CD4-positive, alpha-beta T cell (primary cell): ENCODE measurements around the gene WFDC5. TPM values are rescaled to one million over a fixed set of nuclear protein-coding genes. Genes with fewer than 3 reads are reported as not detected.
"Not testable (repeated sequence)": the region's sequence is repeated elsewhere in the genome, so short reads cannot be mapped to it uniquely, and the experiment has no call there.

Experiments
- ATAC-seq: fragments of 200-7000 bp; cut with Tn5 transposase; one replicate; pipeline ENCODE4 v1.10.0; 2022; ENCODE audit warnings: mild to moderate bottlenecking; ENCODE audit not compliant: poor library complexity
- CTCF ChIA-PET: fragments of 350-600 bp; sonication (Branson Sonifier 250); formaldehyde crosslinking; loops from one replicate; lab custom pipeline; 2021; ENCODE audit warnings: antibody characterized with exemption, inconsistent platforms; lab: Charles Lee
- POLR2A ChIA-PET: fragments of 350-600 bp; sonication (Branson Sonifier 250); formaldehyde crosslinking; loops from one replicate; lab custom pipeline; 2021; ENCODE audit warnings: antibody characterized with exemption, inconsistent platforms; lab: Charles Lee
- DNase-seq, 14 experiments: peaks; one replicate each; pipeline ENCODE4 v3.0.0-alpha.2; 2013 to 2020; ENCODE audit warnings: mixed read lengths in 2 of 14
- H3K27ac ChIP-seq, 2 donors: one replicate each; pipeline versions ENCODE4 v1.5.1 to v1.7.0; 2013; ENCODE audit warnings: low read length in 2 of 2, low read depth in 1 of 2, mild to moderate bottlenecking in 1 of 2
- H3K27me3 ChIP-seq, 2 experiments: 1 replicate in 1 of 2; 2 replicates in 1 of 2; pipeline versions ENCODE4 v1.6.1 to v1.7.0; 2013; ENCODE audit warnings: low read length in 2 of 2, control low read depth in 1 of 2, mild to moderate bottlenecking in 1 of 2, moderate library complexity in 1 of 2; ENCODE audit not compliant: insufficient read depth in 2 of 2, control insufficient read depth in 1 of 2
- H3K36me3 ChIP-seq: one replicate; pipeline ENCODE4 v1.6.1; 2013; ENCODE audit warnings: low read length, control low read depth; ENCODE audit not compliant: insufficient read depth
- H3K4me1 ChIP-seq: one replicate; pipeline ENCODE4 v1.6.1; 2013; ENCODE audit warnings: low read length, control low read depth; ENCODE audit not compliant: insufficient read depth
- H3K4me3 ChIP-seq: one replicate; pipeline ENCODE4 v1.5.1; 2013; ENCODE audit warnings: mild to moderate bottlenecking, low read length, moderate library complexity
- H3K9me3 ChIP-seq, 2 experiments: 1 replicate in 1 of 2; 2 replicates in 1 of 2; pipeline versions ENCODE4 v1.6.1 to v1.7.0; 2013; ENCODE audit warnings: low read length in 2 of 2, mild to moderate bottlenecking in 2 of 2, control low read depth in 1 of 2, moderate library complexity in 1 of 2; ENCODE audit not compliant: control insufficient read depth in 1 of 2, insufficient read depth in 1 of 2
- H3K27ac Mint-ChIP-seq: one replicate; pipeline ENCODE4 v1.8.0; 2020; ENCODE audit warnings: mixed read lengths
- H3K27me3 Mint-ChIP-seq: one replicate; pipeline ENCODE4 v1.8.0; 2021; ENCODE audit warnings: mixed read lengths
- H3K36me3 Mint-ChIP-seq: one replicate; pipeline ENCODE4 v1.8.0; 2021; ENCODE audit warnings: low read depth, mixed read lengths
- H3K4me1 Mint-ChIP-seq: one replicate; pipeline ENCODE4 v1.8.0; 2021; ENCODE audit warnings: low read depth, mixed read lengths
- H3K4me3 Mint-ChIP-seq: one replicate; pipeline ENCODE4 v1.8.0; 2020; ENCODE audit warnings: mild to moderate bottlenecking, mixed read lengths
- H3K9me3 Mint-ChIP-seq: one replicate; pipeline ENCODE4 v1.8.0; 2020; ENCODE audit warnings: mixed read lengths
- CTCF ChIP-seq: fragments of 200-600 bp; IDR thresholded peaks from one replicate; pipeline ENCODE4 v1.8.0; 2022; ENCODE audit warnings: antibody characterized with exemption, mild to moderate bottlenecking
- intact Hi-C, 2 experiments: fragments of 100-400 bp; cut with DNase I in 1 of 2; cut with micrococcal nuclease in 1 of 2; formaldehyde crosslinking; loops; one replicate each; pipeline versions ENCODE4 v1.15.1 to v1.9.0; 2023 to 2025; cut with DNase I, micrococcal nuclease
- total RNA-seq, 174 experiments: library from RNA in 2 of 174; stranded (reverse) in 2 of 174; gene quantifications; one replicate each; pipeline ENCODE4 v1.2.3 and lab custom pipeline; 2021 to 2026

Gene WFDC5
- total RNA-seq, 2 experiments from 2014 or later: not detected

- POLR2A ChIA-PET: no interaction called here
- peaks cover 50% of the 10 kb centered on the region for H3K36me3 ChIP-seq
- peak overlapping the region; percentile 73 for H3K27ac Mint-ChIP-seq
Observed at GRCh38 chr20:45064812-45065211, 50.2 kb downstream of the WFDC5 start.

GRCh38 chr20:45063107-45063506 lies 51.9 kb downstream of the WFDC5 start:
- Mint-ChIP-seq H3K36me3 (peaks cover 87% of the 10 kb centered on the region), H3K4me1 (peaks cover 84% of the 10 kb centered on the region), H3K27ac (peak overlapping the region; percentile 73), H3K4me3 (peak overlapping the region; percentile 7)
- peaks cover 52% of the 10 kb centered on the region for H3K36me3 ChIP-seq
- H3K27me3 Mint-ChIP-seq, intact Hi-C loops, H3K9me3 Mint-ChIP-seq, H3K4me1 ChIP-seq, H3K27me3 ChIP-seq, DNase-seq, H3K27ac ChIP-seq, POLR2A ChIA-PET, ATAC-seq, H3K9me3 ChIP-seq, CTCF ChIA-PET, H3K4me3 ChIP-seq: not testable (repeated sequence)

More at GRCh38 chr20:45064812-45065211, 50.2 kb downstream of the WFDC5 start:
- no peaks in the 10 kb centered on the region for H3K9me3 ChIP-seq
- H3K27ac ChIP-seq: no peak overlapping the region
- ATAC-seq: no peak
- CTCF ChIA-PET: interaction anchor here (1.6 kb wide), 1 partner anchor 21 kb away, joined by 11 read pairs; no protein-coding TSS in a partner anchor
- intact Hi-C loops: no loop called here
- Mint-ChIP-seq H3K4me3 (no peak overlapping the region), H3K9me3 (no peaks in the 10 kb centered on the region), H3K36me3 (peaks cover 90% of the 10 kb centered on the region), H3K27me3 (no peaks in the 10 kb centered on the region), H3K4me1 (peaks cover 87% of the 10 kb centered on the region)
- H3K4me1 ChIP-seq: peaks cover 4% of the 10 kb centered on the region
- no peak overlapping the region for H3K4me3 ChIP-seq
- DNase-seq: no peak
- H3K27me3 ChIP-seq: no peaks in the 10 kb centered on the region
- no peak for TF ChIP-seq CTCF

- Histone ChIP-seq H3K4me1 (peaks cover 9% of the 10 kb centered on the region), H3K4me3 (no peak overlapping the region), H3K9me3 (no peaks in the 10 kb centered on the region), H3K27ac (no peak overlapping the region), H3K27me3 (no peaks in the 10 kb centered on the region), H3K36me3 (peaks cover 50% of the 10 kb centered on the region)
- CTCF ChIA-PET: interaction anchor here (0.7 to 2.2 kb wide), 2 partner anchors 10 to 17 kb away, joined by 5 to 9 read pairs; no protein-coding TSS in a partner anchor
- DNase-seq (no peak), ATAC-seq (no peak)
- Mint-ChIP-seq H3K4me3 (no peak overlapping the region), H3K27me3 (no peaks in the 10 kb centered on the region), H3K36me3 (peaks cover 87% of the 10 kb centered on the region), H3K9me3 (no peaks in the 10 kb centered on the region), H3K4me1 (peaks cover 84% of the 10 kb centered on the region), H3K27ac (peak overlapping the region; percentile 72)
- intact Hi-C loops: no loop called here
- POLR2A ChIA-PET: interaction anchor here (1.0 to 1.9 kb wide), 2 partner anchors 10 to 63 kb away, joined by 3 to 4 read pairs; no protein-coding TSS in a partner anchor
- no peak for TF ChIP-seq CTCF
Observed at GRCh38 chr20:45061244-45061643, 53.7 kb downstream of the WFDC5 start.

- no peaks in the 10 kb centered on the region for H3K9me3 ChIP-seq
- peak overlapping the region; percentile 72 for H3K27ac Mint-ChIP-seq
- no peaks in the 10 kb centered on the region for H3K27me3 Mint-ChIP-seq
Observed at GRCh38 chr20:45060294-45060693, 54.7 kb downstream of the WFDC5 start.

More at GRCh38 chr20:45060294-45060693, 54.7 kb downstream of the WFDC5 start:
- Histone ChIP-seq H3K27me3 (no peaks in the 10 kb centered on the region), H3K4me1 (peaks cover 9% of the 10 kb centered on the region), H3K4me3 (no peak overlapping the region), H3K27ac (no peak overlapping the region), H3K36me3 (peaks cover 54% of the 10 kb centered on the region)
- H3K4me3 Mint-ChIP-seq: no peak overlapping the region
- POLR2A ChIA-PET: interaction anchor here (1.0 to 1.9 kb wide), 2 partner anchors 11 to 62 kb away, joined by 3 to 4 read pairs; no protein-coding TSS in a partner anchor
- DNase-seq (no peak), ATAC-seq (no peak)
- H3K9me3 Mint-ChIP-seq: no peaks in the 10 kb centered on the region
- CTCF ChIA-PET: interaction anchor here (0.7 to 2.2 kb wide), 2 partner anchors 11 to 16 kb away, joined by 5 to 9 read pairs; no protein-coding TSS in a partner anchor
- peaks cover 86% of the 10 kb centered on the region for H3K4me1 Mint-ChIP-seq
- TF ChIP-seq CTCF: no peak
- H3K36me3 Mint-ChIP-seq: peaks cover 89% of the 10 kb centered on the region
- intact Hi-C loops: no loop called here
